Renal pelvis (tissue), 4 donors: ENCODE data around the gene ORAI3. TPM values are rescaled to one million over a fixed set of nuclear protein-coding genes. Genes with fewer than 3 reads are reported as not detected.

Source experiments
- DNase-seq: peaks from one replicate; pipeline ENCODE4 v3.0.0-alpha.2; 2013
- polyA plus RNA-seq, 3 donors: library from polyadenylated mRNA; unstranded; fragments of 120-200 nt; gene quantifications; one replicate each; pipeline ENCODE4 v1.2.1, GENCODE V29; 2013; ENCODE audit not compliant: insufficient read length in 3 of 3

The ORAI3 gene
- polyA plus RNA-seq, 3 donors, result 21.7 to 23.4 (median 23.3) TPM

DNA sequence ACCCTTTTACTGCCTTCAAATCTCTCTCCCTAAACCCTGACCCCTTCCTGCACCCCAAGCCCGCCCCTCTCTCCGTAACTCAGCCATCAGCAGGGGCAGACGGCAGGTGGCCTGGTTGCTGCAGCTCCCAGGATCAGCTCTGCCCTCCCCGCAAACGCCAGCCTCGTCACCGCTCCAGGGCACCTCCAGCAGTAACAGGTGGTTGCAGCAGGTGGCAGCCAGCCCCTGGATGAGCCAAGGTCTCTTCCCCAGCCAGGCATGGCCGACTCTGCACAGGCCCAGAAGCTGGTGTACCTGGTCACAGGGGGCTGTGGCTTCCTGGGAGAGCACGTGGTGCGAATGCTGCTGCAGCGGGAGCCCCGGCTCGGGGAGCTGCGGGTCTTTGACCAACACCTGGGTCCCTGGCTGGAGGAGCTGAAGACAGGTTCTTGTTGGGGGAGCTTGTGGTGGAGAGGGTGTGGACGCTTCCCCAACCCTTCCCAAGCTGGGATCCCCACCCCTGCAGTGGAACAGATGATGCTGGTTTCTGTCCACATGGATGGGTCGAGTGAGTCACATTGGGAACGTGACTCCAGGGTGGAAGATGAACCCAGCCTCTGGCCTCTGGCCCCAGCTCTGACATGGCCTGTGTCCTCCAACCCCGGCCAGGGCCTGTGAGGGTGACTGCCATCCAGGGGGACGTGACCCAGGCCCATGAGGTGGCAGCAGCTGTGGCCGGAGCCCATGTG, 36.7 kb downstream of the ORAI3 start:
- DNase-seq, result peak; percentile 60

DNA sequence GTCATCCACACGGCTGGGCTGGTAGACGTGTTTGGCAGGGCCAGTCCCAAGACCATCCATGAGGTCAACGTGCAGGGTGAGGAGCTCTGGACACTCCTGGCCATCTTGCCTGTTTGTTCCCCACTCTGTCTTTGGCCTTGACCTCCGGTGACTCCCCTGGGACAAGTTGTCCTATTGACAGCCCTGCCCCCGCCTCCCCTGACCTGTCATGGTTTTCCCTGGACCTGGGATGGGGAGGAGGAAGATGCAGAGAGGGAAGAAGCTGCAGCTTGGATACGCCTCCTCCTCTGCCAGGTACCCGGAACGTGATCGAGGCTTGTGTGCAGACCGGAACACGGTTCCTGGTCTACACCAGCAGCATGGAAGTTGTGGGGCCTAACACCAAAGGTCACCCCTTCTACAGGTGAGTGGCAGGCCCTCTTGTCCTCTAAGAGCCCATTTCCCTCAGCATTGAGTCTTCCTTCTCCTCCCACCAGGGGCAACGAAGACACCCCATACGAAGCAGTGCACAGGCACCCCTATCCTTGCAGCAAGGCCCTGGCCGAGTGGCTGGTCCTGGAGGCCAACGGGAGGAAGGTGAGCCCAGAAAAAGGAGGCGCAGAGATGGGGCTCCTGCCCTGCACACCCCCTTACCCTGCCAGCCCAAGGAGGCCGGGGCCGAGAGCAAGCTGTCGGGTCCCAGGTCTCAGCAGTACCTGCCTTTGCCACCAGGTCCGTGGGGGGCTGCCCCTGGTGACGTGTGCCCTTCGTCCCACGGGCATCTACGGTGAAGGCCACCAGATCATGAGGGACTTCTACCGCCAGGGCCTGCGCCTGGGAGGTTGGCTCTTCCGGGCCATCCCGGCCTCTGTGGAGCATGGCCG, 37.5 kb downstream of the ORAI3 start:
- DNase-seq, result no peak

DNA sequence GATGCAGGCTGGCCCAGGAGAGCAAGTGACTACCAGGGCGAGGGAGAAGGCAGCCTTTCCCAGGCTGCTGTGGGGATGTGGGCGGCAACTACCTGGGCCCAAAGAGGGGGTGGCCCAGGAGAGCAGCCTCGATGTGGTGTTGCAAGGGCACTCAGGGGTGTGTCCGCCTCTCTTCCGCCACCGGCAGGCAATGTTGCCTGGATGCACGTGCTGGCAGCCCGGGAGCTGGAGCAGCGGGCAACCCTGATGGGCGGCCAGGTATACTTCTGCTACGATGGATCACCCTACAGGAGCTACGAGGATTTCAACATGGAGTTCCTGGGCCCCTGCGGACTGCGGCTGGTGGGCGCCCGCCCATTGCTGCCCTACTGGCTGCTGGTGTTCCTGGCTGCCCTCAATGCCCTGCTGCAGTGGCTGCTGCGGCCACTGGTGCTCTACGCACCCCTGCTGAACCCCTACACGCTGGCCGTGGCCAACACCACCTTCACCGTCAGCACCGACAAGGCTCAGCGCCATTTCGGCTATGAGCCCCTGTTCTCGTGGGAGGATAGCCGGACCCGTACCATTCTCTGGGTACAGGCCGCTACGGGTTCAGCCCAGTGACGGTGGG, 38.8 kb downstream of the ORAI3 start:
- no peak for DNase-seq

DNA sequence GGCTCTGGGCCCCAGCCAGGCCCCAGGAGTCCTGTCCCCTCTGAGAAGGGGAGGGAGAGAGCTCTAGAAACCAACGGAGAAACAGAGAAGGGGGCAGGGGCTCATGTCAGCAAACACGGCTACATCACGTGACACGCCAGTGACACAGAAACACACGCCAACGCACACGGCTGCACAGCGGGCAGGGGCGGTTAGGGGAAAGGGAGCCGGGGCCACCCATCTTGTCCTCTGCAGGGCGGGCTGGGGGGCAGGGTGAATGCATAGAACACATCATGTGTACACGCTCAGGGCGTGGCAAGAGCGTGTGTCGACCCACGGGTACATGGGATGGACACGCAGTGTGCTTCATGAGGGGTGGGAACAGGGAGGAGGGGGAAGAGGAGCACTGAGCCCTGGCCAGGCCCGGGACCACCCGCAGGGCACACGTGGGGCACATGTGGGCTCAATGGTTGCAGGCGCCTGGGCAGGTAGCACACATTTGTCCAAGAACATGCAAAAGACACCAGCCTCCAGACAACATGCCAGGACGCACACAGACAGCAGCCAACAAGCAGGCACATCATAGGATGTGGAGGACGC, 40.7 kb downstream of the ORAI3 start:
- no peak for DNase-seq

DNA sequence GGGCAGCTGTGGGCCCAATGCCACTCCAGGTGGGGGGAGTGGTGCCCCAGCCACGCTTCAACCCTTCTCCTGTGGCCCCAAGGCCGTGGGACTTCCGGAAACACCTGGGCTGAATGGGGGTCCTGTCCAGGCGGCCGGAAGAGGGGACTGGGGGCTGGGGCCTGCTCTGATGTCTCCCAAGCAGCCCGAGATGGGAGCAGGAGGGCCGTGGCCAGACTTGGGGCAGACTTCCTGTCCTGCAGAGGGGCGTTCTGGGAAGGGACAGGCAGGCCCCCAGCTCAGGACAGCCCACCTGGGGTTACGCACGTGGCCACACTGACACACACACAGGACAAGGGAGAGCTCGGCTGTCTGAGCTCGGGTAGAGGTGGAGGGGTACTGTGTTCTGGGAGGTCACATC, 41.2 kb downstream of the ORAI3 start:
- no peak for DNase-seq

DNA sequence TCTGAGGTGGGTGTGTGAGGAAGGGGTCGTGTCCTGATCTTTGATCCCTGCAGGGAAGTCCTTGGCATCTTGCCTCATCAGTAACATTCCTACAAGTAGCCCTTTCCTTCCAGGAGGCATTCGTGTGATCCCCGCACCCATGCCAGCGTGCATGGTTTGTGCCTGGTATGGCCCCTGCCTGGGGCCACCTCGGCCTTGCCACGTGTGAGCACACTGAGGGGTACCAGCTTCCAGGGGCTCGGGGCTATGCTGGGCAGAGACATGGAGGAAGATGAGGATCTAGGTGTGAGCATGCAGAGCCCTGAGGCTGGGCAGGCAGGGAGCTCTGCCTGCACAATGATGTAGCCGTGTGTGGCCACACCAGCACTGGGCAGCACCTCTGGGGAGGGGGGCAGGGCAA, 42.2 kb downstream of the ORAI3 start:
- DNase-seq, result no peak

DNA sequence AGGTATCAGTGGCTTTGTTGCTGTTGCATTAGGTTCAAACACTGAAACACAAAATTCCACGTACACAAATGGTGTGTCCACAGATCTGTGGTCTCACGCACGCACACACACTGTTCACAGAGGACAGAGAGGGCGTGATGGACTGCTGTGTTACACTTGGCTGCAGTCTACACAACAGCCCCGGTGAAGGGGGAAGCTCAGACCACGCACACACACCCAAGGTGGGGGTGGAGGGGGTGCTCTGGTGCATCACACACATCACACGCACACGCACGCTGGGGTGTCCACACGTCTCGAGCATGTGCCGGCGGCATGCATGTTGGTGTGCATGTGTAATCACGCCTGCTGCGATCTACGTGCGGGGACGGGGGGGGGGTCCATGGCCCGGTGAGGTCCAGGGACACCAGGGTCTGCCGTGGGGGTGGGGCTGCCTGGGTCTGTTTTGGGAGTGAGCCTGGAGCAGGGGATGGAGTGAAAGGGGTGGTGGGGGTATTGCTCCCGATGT, 43.5 kb downstream of the ORAI3 start:
- DNase-seq, result no peak

DNA sequence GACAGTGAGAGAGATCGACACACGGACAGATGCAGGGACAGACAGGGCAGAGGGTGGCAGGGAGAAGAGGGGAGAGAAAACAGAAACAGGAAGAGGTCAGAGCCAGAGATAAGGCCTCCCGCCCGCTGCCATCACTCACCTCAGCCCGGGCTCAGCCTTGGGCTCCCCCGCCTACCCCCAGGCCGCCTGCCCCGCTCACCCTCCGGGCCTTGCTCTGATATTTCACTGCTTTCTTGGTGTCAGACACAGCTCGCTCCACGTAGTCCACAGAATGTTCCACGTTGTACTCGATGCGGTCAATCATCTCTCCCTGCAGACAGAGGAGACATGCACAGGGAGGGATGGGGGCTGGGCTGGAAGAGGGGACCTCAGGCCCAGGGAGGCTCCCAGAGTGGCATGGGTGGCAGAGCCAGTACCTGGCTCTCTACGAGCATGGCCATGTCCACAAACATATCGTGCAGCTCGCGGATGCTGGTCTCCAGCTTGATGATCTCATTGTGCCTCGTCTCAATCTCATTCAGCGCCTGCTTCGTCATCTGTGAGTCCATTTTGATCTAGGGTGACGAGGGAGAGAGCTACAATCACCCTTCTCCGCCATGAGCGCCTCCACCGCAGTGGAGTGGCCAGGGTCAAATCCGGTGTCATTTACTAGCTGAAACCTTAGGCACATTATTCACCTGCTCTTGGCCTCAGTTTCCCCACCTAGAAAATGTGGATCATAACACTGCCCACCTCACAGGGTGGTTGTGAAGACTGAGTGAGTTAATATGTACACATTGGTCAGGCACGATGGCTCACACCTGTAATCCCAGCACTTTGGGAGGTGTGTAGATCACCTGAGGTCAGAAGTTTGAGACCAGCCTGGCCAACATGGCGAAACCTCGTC, 44.3 kb downstream of the ORAI3 start:
- no peak for DNase-seq

DNA sequence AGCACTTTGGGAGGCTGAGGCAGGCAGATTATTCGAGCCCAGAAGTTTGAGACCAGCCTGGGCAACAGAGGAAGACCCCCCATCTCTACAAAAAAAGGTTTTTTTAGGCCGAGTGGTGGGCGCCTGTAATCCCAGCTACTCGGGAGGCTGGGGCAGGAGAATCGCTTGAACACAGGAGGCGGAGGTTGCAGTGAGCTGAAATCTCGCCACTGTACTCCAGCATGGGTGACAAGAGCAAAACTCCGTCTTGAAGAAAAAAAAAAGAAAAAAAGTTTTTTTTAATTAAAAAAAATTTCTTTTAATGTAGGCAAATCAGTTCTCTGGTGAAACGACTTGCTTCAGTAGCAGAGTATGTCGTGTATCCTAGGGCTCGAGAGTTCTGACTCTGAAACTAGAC, 47.1 kb downstream of the ORAI3 start:
- DNase-seq, result no peak

DNA sequence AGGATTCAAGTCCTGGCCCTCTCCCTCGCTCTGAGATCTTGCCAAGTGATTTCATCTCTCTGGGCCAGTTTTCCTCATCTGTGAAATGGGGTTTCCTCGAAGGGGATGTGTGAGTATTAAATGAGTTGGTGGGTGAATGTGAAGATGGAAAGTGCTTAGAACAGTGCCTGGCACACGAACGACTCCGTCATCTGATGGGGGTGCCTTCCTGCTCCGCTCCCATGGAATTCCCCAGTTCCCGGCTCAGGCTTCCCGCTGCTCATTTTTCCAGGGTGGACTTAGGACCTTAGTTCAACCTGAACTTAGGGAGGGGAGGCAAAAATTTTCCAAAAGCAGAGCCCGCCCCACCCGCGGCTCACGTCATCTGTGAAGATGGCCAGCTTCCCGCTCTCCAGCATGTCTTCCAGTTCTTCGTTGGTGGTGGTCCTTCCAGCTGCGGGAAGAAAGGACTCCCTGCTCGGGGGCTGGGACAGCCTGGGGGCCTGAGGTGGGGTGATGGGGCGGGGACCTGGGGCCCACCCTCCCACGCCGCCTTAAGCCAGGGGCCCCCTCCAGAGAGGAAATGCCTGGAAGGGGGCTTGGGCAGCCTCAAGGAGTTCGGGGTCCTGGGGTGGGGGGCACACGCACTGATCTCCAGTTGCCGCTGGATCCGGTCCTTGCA, 47.6 kb downstream of the ORAI3 start:
- no peak for DNase-seq

DNA sequence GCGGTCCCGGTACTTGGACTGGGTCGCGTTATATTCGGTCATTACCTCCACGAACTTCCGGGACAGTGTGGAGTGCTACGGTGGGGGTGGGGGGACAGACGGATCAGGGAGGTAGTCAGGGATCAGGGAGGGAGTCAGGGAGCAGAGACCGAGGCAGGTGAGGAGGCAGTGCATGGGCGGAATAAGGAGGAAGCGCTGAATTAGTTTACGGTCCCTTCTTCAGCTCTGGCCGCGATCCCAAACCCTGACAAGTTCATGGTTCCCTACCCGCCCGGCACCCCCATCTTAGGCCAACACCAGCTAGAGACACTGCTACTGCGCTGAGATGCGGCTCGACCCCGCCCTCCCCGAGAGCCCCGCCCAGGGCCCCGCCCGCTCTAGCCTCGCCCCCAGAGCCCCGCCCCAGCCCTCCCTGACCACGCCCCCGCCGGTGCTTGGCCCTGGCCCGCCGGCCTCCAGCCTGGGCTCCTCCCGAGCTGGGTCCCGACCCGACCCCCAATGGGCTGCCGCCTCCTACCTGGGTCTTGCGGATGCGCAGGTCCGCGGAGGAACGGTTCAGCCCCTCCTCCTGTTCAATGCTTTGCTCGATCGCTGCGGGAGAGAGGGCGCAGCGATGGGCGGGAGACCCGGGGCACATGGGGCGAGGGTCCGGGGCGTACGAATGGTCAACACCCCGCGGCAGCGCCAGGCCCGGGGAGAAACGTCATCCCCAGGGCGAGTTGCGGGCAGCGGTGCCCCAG, 48.3 kb downstream of the ORAI3 start:
- DNase-seq, result no peak

DNA sequence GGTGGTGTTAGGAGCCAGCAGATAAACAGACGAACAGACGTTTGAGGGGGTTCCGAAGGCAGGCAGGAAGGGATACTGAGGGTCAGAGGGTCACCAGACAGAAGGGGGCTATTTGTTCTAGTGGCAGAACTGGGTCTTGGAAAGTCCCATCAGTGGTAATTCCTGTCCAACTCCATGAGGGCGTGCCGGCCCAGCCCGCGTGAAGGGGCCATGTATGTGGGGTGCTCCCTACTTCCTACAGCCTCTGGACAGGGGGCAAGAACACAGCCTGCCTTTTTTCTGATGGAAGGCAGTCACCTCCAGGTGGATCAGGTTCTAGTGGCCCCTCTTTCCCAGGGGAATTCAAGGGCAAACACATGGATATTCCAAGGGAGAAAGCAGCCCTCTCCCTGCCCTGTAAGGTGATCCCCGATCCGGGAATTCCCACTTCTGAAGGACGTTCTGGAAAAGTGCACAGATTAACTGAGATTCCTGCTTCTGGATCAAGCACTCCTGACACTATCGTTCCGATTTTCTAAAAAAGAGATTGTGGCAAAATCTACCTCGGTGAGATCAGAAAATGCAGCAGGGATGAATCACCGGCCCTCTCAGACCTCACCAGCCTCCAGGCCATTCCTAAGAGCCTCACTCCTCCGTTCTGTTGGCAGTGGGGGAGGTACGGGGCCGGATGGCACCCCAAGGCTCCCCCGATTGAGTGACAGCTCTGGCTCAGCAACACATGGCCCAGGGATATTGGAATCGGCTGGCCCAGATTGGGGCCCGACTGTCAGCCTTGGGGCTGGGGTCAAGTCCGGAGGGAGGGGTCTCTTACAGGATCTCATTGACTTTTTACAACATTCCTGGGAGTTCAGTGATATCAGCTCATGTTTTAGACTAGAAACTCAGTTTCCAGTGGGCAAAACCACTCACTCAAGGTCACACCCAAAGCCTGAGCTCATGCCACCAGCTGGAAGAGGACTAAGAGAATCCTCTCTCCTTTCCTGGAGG, 49.1 kb downstream of the ORAI3 start:
- no peak for DNase-seq

DNA sequence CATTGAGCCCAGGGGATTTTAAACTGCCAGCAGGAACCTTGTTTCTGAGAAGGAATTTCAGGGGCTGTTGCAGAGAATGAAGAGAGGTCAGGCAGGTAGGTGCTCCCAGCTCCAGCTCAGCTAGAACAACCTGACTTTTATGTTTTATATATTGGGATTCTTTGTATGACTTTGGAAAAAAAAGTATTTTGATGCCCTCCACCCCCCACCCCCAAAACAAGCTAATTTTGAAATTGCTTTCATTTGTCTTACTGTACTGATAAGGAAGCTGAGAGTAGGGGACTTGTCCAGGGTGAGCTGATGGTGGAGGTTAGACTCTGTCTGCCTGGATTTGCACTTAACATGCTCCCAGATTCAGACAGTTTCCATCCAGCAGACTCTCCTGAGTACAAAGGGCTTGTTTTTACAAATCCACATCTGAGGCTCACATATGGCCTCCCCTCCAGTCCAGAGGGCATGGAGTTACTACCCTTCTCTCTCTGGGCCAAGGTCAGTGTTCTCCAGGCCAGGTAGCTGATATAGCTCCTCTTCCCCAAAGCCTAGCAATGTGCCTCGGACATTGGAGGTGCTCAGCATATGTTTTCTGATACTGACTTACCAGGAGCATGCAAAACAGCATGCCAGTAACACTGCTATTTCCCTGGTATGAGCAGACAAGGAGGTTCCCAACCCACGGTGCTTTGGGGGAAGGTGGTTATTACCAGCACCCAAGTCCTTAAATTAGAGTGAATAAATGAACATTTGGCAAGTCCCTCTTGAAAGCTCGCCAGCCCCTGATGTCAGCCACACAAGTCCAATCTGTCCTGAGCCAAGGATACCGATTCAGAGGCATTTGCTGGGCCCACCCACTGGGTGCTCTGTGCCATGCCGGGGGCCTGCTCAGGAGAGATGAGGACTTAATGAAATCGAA, 50.2 kb downstream of the ORAI3 start:
- no peak for DNase-seq

DNA sequence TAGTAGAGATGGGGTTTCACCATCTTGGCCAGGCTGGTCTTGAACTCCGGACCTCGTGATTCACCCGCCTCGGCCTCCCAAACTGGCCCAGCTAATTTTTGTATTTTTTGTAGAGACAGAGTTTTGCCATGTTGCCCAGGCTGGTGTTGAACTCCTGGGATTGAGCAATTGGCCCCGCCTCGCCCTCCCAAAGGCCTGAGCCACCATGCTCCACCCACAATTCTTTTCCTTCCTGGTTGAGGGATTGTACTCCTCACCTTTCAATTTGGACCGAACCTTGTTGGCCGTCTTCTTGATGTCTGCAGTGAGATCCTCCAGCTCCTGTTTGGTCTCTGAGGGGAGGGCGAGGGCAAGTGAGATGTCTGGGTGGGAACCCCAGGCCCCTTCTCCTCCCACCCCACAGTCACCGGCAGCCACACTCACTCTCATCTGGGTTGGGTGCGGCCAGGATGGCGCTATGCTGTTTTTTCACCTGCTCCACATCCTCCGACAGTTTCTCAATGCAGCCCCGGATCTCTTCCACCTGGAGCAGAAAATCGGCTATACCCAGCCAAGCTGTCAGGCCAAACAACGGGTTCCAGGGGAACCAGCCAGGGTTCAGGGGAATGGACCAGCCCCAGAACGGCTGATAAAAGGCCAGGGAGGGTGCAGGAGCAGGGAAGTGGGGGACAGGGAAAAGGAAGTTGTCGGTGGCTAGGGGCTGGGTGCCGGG, 52.0 kb downstream of the ORAI3 start:
- no peak for DNase-seq

DNA sequence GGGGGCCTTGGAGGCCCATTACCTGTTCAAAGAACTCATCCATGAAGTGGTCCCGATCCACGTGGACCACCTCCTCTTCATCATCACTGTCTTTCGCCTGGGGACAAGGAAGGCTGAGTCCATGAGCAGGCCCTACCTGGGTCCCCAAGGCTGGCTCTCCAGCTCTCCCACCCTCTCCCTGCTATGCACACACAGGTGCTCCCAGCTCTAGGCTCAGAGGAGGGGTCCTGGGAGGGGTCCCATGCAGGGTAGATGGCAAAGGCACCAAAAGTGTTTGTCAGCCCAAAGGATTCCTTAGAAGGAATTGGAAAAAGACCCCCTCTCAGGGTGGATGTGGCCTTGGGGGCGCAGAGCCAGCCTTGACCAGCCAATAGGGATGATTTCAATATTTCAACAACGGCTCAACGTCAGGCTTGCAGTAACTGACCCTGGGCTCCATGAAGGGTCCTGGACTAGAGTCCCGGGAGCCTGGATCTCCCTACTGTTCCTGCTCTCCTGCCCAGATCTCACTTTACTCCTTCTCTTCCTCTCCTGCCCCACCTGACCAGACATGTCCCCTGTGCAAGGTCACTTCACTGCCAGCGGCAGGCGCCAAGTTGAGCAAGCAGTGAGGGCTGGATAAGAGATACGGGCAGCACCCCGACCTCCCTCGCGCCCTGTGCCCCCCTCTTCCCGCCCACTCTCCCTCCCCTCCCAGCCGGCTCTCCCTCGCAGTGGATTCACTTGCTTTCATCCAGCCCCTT, 52.8 kb downstream of the ORAI3 start:
- no peak for DNase-seq

DNA sequence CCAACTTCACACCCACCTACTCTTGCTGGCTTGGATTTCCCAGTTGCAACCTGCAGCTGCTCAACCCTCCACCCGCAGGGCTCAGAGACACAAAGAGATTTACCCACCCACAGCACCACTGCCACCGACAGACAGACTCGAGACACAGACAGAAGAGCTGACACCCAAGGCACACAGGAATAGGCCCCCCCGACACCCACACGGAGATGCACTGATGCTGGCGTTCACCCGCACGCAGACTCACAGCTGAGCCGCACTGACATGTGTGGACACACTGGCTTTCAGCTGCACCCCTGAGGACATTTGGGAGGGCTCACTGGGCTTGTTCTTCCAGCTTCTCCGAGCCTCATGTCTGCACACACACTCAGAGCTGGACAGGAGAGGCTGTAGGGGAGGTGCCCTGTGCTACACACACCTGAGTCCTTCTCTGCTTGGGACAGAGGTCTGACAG, 53.4 kb downstream of the ORAI3 start:
- no peak for DNase-seq
